BLaER1 treated with 17β-estradiol and CSF1 and Interleukin-3, amounts not matched to agents 10 nM and 100 nM (cell line): ENCODE measurements around the gene USP15.

Experiments used
- H3K27ac ChIP-seq, 11 experiments: shearing (Covaris generic); formaldehyde crosslinking; 2 replicates each; pipeline ENCODE4 v1.8.1; 2022
- H3K27me3 ChIP-seq, 11 experiments: shearing (Covaris generic); formaldehyde crosslinking; 2 replicates each; pipeline ENCODE4 v1.8.1; 2022
- H3K36me3 ChIP-seq, 11 experiments: shearing (Covaris generic); formaldehyde crosslinking; 2 replicates each; pipeline ENCODE4 v1.8.1; 2022
- H3K4me1 ChIP-seq, 10 experiments: shearing (Covaris generic); formaldehyde crosslinking; 2 replicates each; pipeline ENCODE4 v1.8.1; 2022
- H3K4me2 ChIP-seq, 11 experiments: shearing (Covaris generic); formaldehyde crosslinking; 2 replicates each; pipeline ENCODE4 v1.8.1; 2022
- H3K4me3 ChIP-seq, 10 experiments: shearing (Covaris generic); formaldehyde crosslinking; 2 replicates each; pipeline ENCODE4 v1.8.1; 2022
- H3K9ac ChIP-seq, 11 experiments: shearing (Covaris generic); formaldehyde crosslinking; 2 replicates each; pipeline ENCODE4 v1.8.1; 2022
- H3K9me3 ChIP-seq, 11 experiments: shearing (Covaris generic); formaldehyde crosslinking; replicated peaks in 1 of 11; 2 replicates each; pipeline ENCODE4 v1.8.1; 2022
- H4K20me1 ChIP-seq, 11 experiments: shearing (Covaris generic); formaldehyde crosslinking; 2 replicates each; pipeline ENCODE4 v1.8.1; 2022
- Cebpa-rat ChIP-seq, 11 experiments: shearing (Covaris generic); IDR thresholded peaks; 2 replicates each; pipeline ENCODE4 v1.8.1; 2022

The USP15 gene

DNA sequence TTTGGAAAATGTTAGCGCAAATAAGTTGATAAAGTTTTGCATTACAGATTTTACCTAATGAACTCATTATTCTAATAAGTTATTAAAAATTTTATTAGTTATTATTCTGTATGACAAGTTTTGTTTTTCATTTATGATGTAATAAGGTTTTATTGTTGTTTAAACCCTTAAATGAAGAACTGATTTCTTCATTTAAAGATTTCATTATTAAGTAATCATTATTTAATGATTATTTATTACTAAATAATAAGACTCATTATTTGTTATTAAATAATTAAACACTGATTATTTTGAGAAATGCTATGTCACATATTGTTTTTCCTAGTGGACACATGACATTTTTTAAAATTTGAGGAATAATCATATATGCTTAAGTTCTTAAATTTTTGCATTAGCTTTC lies 34.2 kb downstream of the USP15 start:
- Histone ChIP-seq H3K9me3 (peaks cover 15 to 73% (median 60%) of the 10 kb centered on the region in 11 experiments), H3K4me2 (no peak overlapping the region), H3K27ac (no peak overlapping the region), H3K36me3 (peaks cover 44 to 87% (median 78%) of the 10 kb centered on the region in 11 experiments), H3K4me3 (no peak overlapping the region), H3K4me1 (peaks cover 21 to 50% (median 24%) of the 10 kb centered on the region in 10 experiments), H4K20me1 (peaks cover 22 to 98% (median 44%) of the 10 kb centered on the region in 11 experiments), H3K27me3 (no peaks in the 10 kb centered on the region), H3K9ac (no peak overlapping the region)
- no peak for TF ChIP-seq Cebpa-rat (IDR thresholded peaks at IDR 0.05)

GRCh38 chr12:62296001-62296400 lies 35.8 kb downstream of the USP15 start:
- H3K9me3 ChIP-seq: peaks cover under 1 to 60% (median 44%) of the 10 kb centered on the region in 11 experiments; a peak in 20 of 22 replicates
- H3K27ac ChIP-seq: no peak overlapping the region
- no peaks in the 10 kb centered on the region for H3K27me3 ChIP-seq
- peaks cover 22 to 98% (median 45%) of the 10 kb centered on the region in 11 experiments for H4K20me1 ChIP-seq
- peak overlapping the region in 5 of 11 experiments; percentile 10 to 74 (median 35); a peak in 3 of 22 replicates for H3K4me2 ChIP-seq
- H3K36me3 ChIP-seq: peaks cover 47 to 87% (median 76%) of the 10 kb centered on the region in 11 experiments
- TF ChIP-seq Cebpa-rat (IDR thresholded peaks at IDR 0.05): no peak
- no peak overlapping the region for H3K4me3 ChIP-seq
- H3K4me1 ChIP-seq: peaks cover 21 to 57% (median 24%) of the 10 kb centered on the region in 10 experiments
- H3K9ac ChIP-seq: no peak overlapping the region

- no peaks in the 10 kb centered on the region for H3K27me3 ChIP-seq
- H3K4me2 ChIP-seq: peak overlapping the region in 2 of 11 experiments; percentile 68 to 74; a peak in 4 of 22 replicates
- peak overlapping the region in 2 of 11 experiments; percentile 34; a peak in 2 of 22 replicates for H3K27ac ChIP-seq
- peaks cover 49 to 98% (median 85%) of the 10 kb centered on the region in 11 experiments for H3K36me3 ChIP-seq
- no peak overlapping the region for H3K9ac ChIP-seq
- H4K20me1 ChIP-seq: peaks cover 12 to 98% (median 32%) of the 10 kb centered on the region in 11 experiments
- no peak overlapping the region for H3K4me3 ChIP-seq
- H3K4me1 ChIP-seq: peaks cover 15 to 57% (median 20%) of the 10 kb centered on the region in 10 experiments
- H3K9me3 ChIP-seq: peaks cover 0 to 62% (median 43%) of the 10 kb centered on the region in 11 experiments; a peak in 18 of 22 replicates
- no peak for TF ChIP-seq Cebpa-rat (IDR thresholded peaks at IDR 0.05)
These were observed 37.1 kb downstream of the USP15 start for GRCh38 chr12:62297321-62297720.

DNA sequence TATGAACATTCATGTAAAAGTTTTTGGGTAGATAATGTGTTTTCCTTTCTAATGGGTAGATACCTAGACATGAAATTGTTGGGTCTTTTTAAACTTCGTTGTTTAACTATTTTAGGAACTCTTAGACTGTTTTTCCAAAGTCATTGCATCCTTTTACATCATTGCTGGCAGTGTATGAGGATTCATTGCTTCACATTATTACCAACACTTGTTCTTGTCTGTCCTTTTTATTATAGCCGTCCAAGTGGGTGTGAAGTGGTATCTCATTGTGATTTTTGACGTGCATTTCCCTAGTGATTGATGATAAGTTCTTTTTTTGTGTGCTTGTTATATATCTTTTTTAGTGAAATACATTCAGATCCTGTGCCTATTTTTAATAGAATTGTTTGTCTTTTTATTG lies 39.4 kb downstream of the USP15 start:
- Histone ChIP-seq H3K4me1 (peaks cover 5 to 43% (median 13%) of the 10 kb centered on the region in 10 experiments; a peak in 15 of 20 replicates), H3K9ac (no peak overlapping the region), H3K4me2 (no peak overlapping the region), H3K9me3 (peaks cover 14 to 75% (median 53%) of the 10 kb centered on the region in 11 experiments), H3K4me3 (no peak overlapping the region), H3K27ac (no peak overlapping the region), H4K20me1 (peaks cover 0 to 89% (median 16%) of the 10 kb centered on the region in 11 experiments; a peak in 10 of 22 replicates), H3K36me3 (peaks cover 68 to 100% (median 94%) of the 10 kb centered on the region in 11 experiments), H3K27me3 (no peaks in the 10 kb centered on the region)
- no peak for TF ChIP-seq Cebpa-rat (IDR thresholded peaks at IDR 0.05)

GRCh38 chr12:62301080-62301798 lies 41.0 kb downstream of the USP15 start:
- no peak for TF ChIP-seq Cebpa-rat (IDR thresholded peaks at IDR 0.05)
- peaks cover 2 to 37% (median 8%) of the 10 kb centered on the region in 10 experiments; a peak in 15 of 20 replicates for H3K4me1 ChIP-seq
- H3K4me2 ChIP-seq: peak overlapping the region in 1 of 11 experiments; percentile 28; a peak in 1 of 22 replicates
- H4K20me1 ChIP-seq: peaks cover 0 to 89% (median 16%) of the 10 kb centered on the region in 11 experiments; a peak in 9 of 22 replicates
- no peaks in the 10 kb centered on the region for H3K27me3 ChIP-seq
- H3K27ac ChIP-seq: no peak overlapping the region; a peak in 1 of 22 replicates
- H3K9ac ChIP-seq: no peak overlapping the region
- no peak overlapping the region for H3K4me3 ChIP-seq
- H3K36me3 ChIP-seq: peaks cover 68 to 100% (median 94%) of the 10 kb centered on the region in 11 experiments
- peaks cover 21 to 74% (median 66%) of the 10 kb centered on the region in 11 experiments for H3K9me3 ChIP-seq

- Histone ChIP-seq H3K9ac (no peak overlapping the region), H3K4me2 (no peak overlapping the region), H4K20me1 (peaks cover 0 to 89% (median 14%) of the 10 kb centered on the region in 11 experiments; a peak in 9 of 22 replicates), H3K9me3 (peaks cover 21 to 70% (median 64%) of the 10 kb centered on the region in 11 experiments), H3K4me1 (peaks cover 0 to 31% (median 5%) of the 10 kb centered on the region in 10 experiments; a peak in 12 of 20 replicates), H3K4me3 (no peak overlapping the region), H3K27me3 (no peaks in the 10 kb centered on the region), H3K36me3 (peaks cover 68 to 100% (median 94%) of the 10 kb centered on the region in 11 experiments), H3K27ac (no peak overlapping the region)
- no peak for TF ChIP-seq Cebpa-rat (IDR thresholded peaks at IDR 0.05)
These were observed 41.6 kb downstream of the USP15 start for GRCh38 chr12:62301799-62302133.

DNA sequence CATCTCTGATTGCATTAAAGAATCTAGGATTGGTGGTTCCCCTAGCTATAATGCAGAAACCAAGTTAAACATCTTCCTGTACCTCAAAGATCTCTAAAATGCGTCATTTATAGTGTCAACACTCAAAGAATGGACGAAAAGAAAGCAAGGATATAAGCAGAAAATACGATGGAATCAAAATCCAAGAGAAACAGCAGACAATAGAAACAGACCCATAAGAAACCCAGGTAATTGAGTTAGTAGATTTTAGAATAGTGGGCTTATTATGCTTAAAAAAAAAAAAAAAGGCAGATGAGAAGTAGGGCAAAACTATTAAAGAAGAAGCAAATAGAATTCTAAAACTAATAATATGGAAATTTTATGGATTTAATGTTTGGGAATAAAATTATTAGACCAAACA lies 44.4 kb downstream of the USP15 start:
- peaks cover 21 to 56% (median 43%) of the 10 kb centered on the region in 11 experiments for H3K9me3 ChIP-seq
- H3K4me2 ChIP-seq: no peak overlapping the region
- no peak overlapping the region for H3K9ac ChIP-seq
- H3K4me3 ChIP-seq: no peak overlapping the region; a peak in 1 of 20 replicates
- no peak overlapping the region for H3K27ac ChIP-seq
- peaks cover 0 to 89% (median 5%) of the 10 kb centered on the region in 11 experiments; a peak in 11 of 22 replicates for H4K20me1 ChIP-seq
- peaks cover 0 to 18% (median 0%) of the 10 kb centered on the region in 10 experiments; a peak in 2 of 20 replicates for H3K4me1 ChIP-seq
- no peak for TF ChIP-seq Cebpa-rat (IDR thresholded peaks at IDR 0.05)
- peaks cover 72 to 99% (median 88%) of the 10 kb centered on the region in 11 experiments for H3K36me3 ChIP-seq
- H3K27me3 ChIP-seq: no peaks in the 10 kb centered on the region

DNA sequence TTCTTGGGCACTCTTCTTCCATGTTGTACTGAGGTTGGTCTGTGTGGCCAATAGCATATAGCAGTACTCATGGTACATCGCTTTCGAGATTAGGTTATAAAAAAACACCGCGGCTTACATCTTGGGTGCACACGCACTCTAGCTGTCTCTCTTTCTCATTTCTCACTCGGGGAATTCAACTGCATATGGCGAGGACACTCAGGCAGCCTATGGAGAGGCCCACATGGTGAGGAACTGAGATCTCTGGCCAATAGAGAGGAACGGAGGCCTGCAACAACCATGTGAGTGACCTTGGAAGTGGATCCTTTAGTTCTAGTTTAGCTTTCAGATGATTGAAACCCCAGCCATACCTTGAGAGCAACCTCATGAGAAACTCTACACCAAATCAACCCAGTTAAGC lies 45.6 kb downstream of the USP15 start:
- Histone ChIP-seq H3K4me2 (no peak overlapping the region), H3K9ac (no peak overlapping the region), H3K27ac (no peak overlapping the region), H3K9me3 (peaks cover 21 to 56% (median 43%) of the 10 kb centered on the region in 11 experiments), H3K4me3 (no peak overlapping the region), H3K27me3 (no peaks in the 10 kb centered on the region), H3K4me1 (peaks cover 0 to 13% (median 0%) of the 10 kb centered on the region in 10 experiments; a peak in 2 of 20 replicates), H3K36me3 (peaks cover 70 to 94% (median 83%) of the 10 kb centered on the region in 11 experiments), H4K20me1 (peaks cover 0 to 89% (median 9%) of the 10 kb centered on the region in 11 experiments; a peak in 11 of 22 replicates)
- TF ChIP-seq Cebpa-rat (IDR thresholded peaks at IDR 0.05): no peak
